BLaER1 treated with 17β-estradiol and CSF1 and Interleukin-3, amounts not matched to agents 10 nM and 100 nM (cell line): Measurements from ENCODE around the gene CCDC86.

Experiments used
- H3K27ac ChIP-seq, 11 experiments: shearing (Covaris generic); formaldehyde crosslinking; 2 replicates each; pipeline ENCODE4 v1.8.1; 2022
- H3K27me3 ChIP-seq, 11 experiments: shearing (Covaris generic); formaldehyde crosslinking; 2 replicates each; pipeline ENCODE4 v1.8.1; 2022
- H3K36me3 ChIP-seq, 11 experiments: shearing (Covaris generic); formaldehyde crosslinking; 2 replicates each; pipeline ENCODE4 v1.8.1; 2022
- H3K4me1 ChIP-seq, 10 experiments: shearing (Covaris generic); formaldehyde crosslinking; 2 replicates each; pipeline ENCODE4 v1.8.1; 2022
- H3K4me2 ChIP-seq, 11 experiments: shearing (Covaris generic); formaldehyde crosslinking; 2 replicates each; pipeline ENCODE4 v1.8.1; 2022
- H3K4me3 ChIP-seq, 10 experiments: shearing (Covaris generic); formaldehyde crosslinking; 2 replicates each; pipeline ENCODE4 v1.8.1; 2022
- H3K9ac ChIP-seq, 11 experiments: shearing (Covaris generic); formaldehyde crosslinking; 2 replicates each; pipeline ENCODE4 v1.8.1; 2022
- H3K9me3 ChIP-seq, 11 experiments: shearing (Covaris generic); formaldehyde crosslinking; replicated peaks in 1 of 11; 2 replicates each; pipeline ENCODE4 v1.8.1; 2022
- H4K20me1 ChIP-seq, 11 experiments: shearing (Covaris generic); formaldehyde crosslinking; 2 replicates each; pipeline ENCODE4 v1.8.1; 2022
- Cebpa-rat ChIP-seq, 11 experiments: shearing (Covaris generic); IDR thresholded peaks; 2 replicates each; pipeline ENCODE4 v1.8.1; 2022

CCDC86 gene

GRCh38 chr11:60854847-60855725 lies 13.2 kb downstream of the CCDC86 start:
- H3K36me3 ChIP-seq, result peaks cover 31 to 37% (median 35%) of the 10 kb centered on the region in 11 experiments
- H3K4me1 ChIP-seq, result peaks cover 60 to 73% (median 72%) of the 10 kb centered on the region in 10 experiments
- peaks cover 0 to 27% (median under 1%) of the 10 kb centered on the region in 11 experiments; a peak in 8 of 22 replicates for H4K20me1 ChIP-seq
- 0 out of 20 replicates have a peak overlapping the region, but pooled peaks of 1 of the 10 experiments have one; percentile 3 for H3K4me3 ChIP-seq
- no peaks in the 10 kb centered on the region for H3K27me3 ChIP-seq
- H3K27ac ChIP-seq, result peak overlapping the region in 8 of 11 experiments; percentile 10 to 60 (median 32); a peak in 10 of 22 replicates
- peak overlapping the region; percentile 55 to 87 (median 79) for H3K4me2 ChIP-seq
- peak overlapping the region in 9 of 11 experiments; percentile 10 to 69 (median 50); a peak in 14 of 22 replicates for H3K9ac ChIP-seq
- peaks cover 0 to 12% (median 5%) of the 10 kb centered on the region in 11 experiments; a peak in 6 of 22 replicates for H3K9me3 ChIP-seq
- TF ChIP-seq Cebpa-rat (IDR thresholded peaks at IDR 0.05), result no peak

GRCh38 chr11:60855726-60856633 lies 14.1 kb downstream of the CCDC86 start, which contains the start of gene PTGDR2:
PTGDR2 (minus strand) TSS chr11:60855950; CDS start chr11:60853722, 2,228 bp downstream.
- Histone ChIP-seq H3K4me2 (peak within 1 kb of the TSS; percentile 55 to 87 (median 79)), H3K4me1 (peaks cover 69 to 82% (median 81%) of the 10 kb centered on the region in 10 experiments)
- no peak for TF ChIP-seq Cebpa-rat (IDR thresholded peaks at IDR 0.05)

GRCh38 chr11:60857378-60858232 lies 15.7 kb downstream of the CCDC86 start:
- peaks cover 74 to 98% (median 95%) of the 10 kb centered on the region in 10 experiments for H3K4me1 ChIP-seq
- H3K27ac ChIP-seq, result peak overlapping the region in 8 of 11 experiments; percentile 12 to 77 (median 50); a peak in 13 of 22 replicates
- H3K4me3 ChIP-seq, result no peak overlapping the region
- H3K27me3 ChIP-seq, result peaks cover 0 to 3% (median 0%) of the 10 kb centered on the region in 11 experiments; a peak in 1 of 22 replicates
- peaks cover 6 to 12% (median 10%) of the 10 kb centered on the region in 11 experiments for H3K36me3 ChIP-seq
- no peak for TF ChIP-seq Cebpa-rat (IDR thresholded peaks at IDR 0.05)
- peak overlapping the region; percentile 55 to 87 (median 79) for H3K4me2 ChIP-seq
- peaks cover 0 to 8% (median 2%) of the 10 kb centered on the region in 11 experiments; a peak in 6 of 22 replicates for H3K9me3 ChIP-seq
- H4K20me1 ChIP-seq, result peaks cover 0 to 10% (median 0%) of the 10 kb centered on the region in 11 experiments; a peak in 3 of 22 replicates
- H3K9ac ChIP-seq, result peak overlapping the region in 3 of 11 experiments; percentile 12 to 39 (median 20); a peak in 3 of 22 replicates

More at GRCh38 chr11:60855726-60856633, 14.1 kb downstream of the CCDC86 start, which contains the start of gene PTGDR2:
- Histone ChIP-seq H3K4me3 (0 out of 20 replicates have a peak within 1 kb of the TSS, but pooled peaks of 1 of the 10 experiments have one; percentile 3), H3K9me3 (peaks cover 0 to 12% (median 5%) of the 10 kb centered on the region in 11 experiments; a peak in 6 of 22 replicates), H3K27ac (peak within 1 kb of the TSS in 8 of 11 experiments; percentile 10 to 61 (median 38); a peak in 10 of 22 replicates), H4K20me1 (peaks cover 0 to 18% (median 0%) of the 10 kb centered on the region in 11 experiments; a peak in 5 of 22 replicates), H3K36me3 (peaks cover 22 to 28% (median 26%) of the 10 kb centered on the region in 11 experiments), H3K27me3 (no peaks in the 10 kb centered on the region), H3K9ac (peak within 1 kb of the TSS in 9 of 11 experiments; percentile 10 to 69 (median 50); a peak in 14 of 22 replicates)

- peaks cover 0 to 7% (median 0%) of the 10 kb centered on the region in 11 experiments; a peak in 3 of 22 replicates for H4K20me1 ChIP-seq
- peak overlapping the region in 5 of 11 experiments; percentile 1 to 39 (median 20); a peak in 3 of 22 replicates for H3K9ac ChIP-seq
- peaks cover 0 to 3% (median 0%) of the 10 kb centered on the region in 11 experiments; a peak in 1 of 22 replicates for H3K27me3 ChIP-seq
- peaks cover 0 to 6% (median 4%) of the 10 kb centered on the region in 11 experiments; a peak in 15 of 22 replicates for H3K36me3 ChIP-seq
- peaks cover 0 to 2% (median 0%) of the 10 kb centered on the region in 11 experiments; a peak in 4 of 22 replicates for H3K9me3 ChIP-seq
- peak overlapping the region; percentile 55 to 87 (median 79) for H3K4me2 ChIP-seq
- peaks cover 74 to 99% (median 93%) of the 10 kb centered on the region in 10 experiments for H3K4me1 ChIP-seq
- peak overlapping the region in 8 of 11 experiments; percentile 12 to 77 (median 50); a peak in 12 of 22 replicates for H3K27ac ChIP-seq
- no peak overlapping the region for H3K4me3 ChIP-seq
- no peak for TF ChIP-seq Cebpa-rat (IDR thresholded peaks at IDR 0.05)
Measured at GRCh38 chr11:60858236-60858635, 16.3 kb downstream of the CCDC86 start.

- Histone ChIP-seq H4K20me1 (peaks cover 0 to under 1% (median 0%) of the 10 kb centered on the region in 11 experiments; a peak in 1 of 22 replicates), H3K27me3 (peaks cover 0 to 3% (median 0%) of the 10 kb centered on the region in 11 experiments; a peak in 1 of 22 replicates), H3K27ac (peak overlapping the region in 9 of 11 experiments; percentile 26 to 77 (median 49); a peak in 16 of 22 replicates), H3K4me1 (peaks cover 70 to 97% (median 87%) of the 10 kb centered on the region in 10 experiments), H3K36me3 (no peaks in the 10 kb centered on the region), H3K4me2 (peak overlapping the region; percentile 55 to 87 (median 79)), H3K9me3 (no peaks in the 10 kb centered on the region), H3K9ac (peak overlapping the region in 4 of 11 experiments; percentile 1 to 39 (median 28); a peak in 6 of 22 replicates), H3K4me3 (no peak overlapping the region)
- TF ChIP-seq Cebpa-rat (IDR thresholded peaks at IDR 0.05), result no peak
Measured at GRCh38 chr11:60858731-60859464, 17.0 kb downstream of the CCDC86 start.

GRCh38 chr11:60859616-60860250 lies 17.8 kb downstream of the CCDC86 start:
- Histone ChIP-seq H3K27ac (peak overlapping the region in 6 of 11 experiments; percentile 39 to 79 (median 72); a peak in 11 of 22 replicates), H3K4me2 (peak overlapping the region; percentile 31 to 87 (median 79); a peak in 21 of 22 replicates), H3K9ac (peak overlapping the region in 4 of 11 experiments; percentile 40 to 67 (median 54); a peak in 6 of 22 replicates)

More at GRCh38 chr11:60859616-60860250, 17.8 kb downstream of the CCDC86 start:
- no peaks in the 10 kb centered on the region for H4K20me1 ChIP-seq
- no peaks in the 10 kb centered on the region for H3K36me3 ChIP-seq
- H3K27me3 ChIP-seq, result peaks cover 0 to 3% (median 0%) of the 10 kb centered on the region in 11 experiments; a peak in 1 of 22 replicates
- H3K4me3 ChIP-seq, result no peak overlapping the region
- no peaks in the 10 kb centered on the region for H3K9me3 ChIP-seq
- peaks cover 62 to 97% (median 87%) of the 10 kb centered on the region in 10 experiments for H3K4me1 ChIP-seq
- no peak for TF ChIP-seq Cebpa-rat (IDR thresholded peaks at IDR 0.05)
